ENCODE measurements around the gene MORN4. TPM values are rescaled to one million over a fixed set of nuclear protein-coding genes. Genes with fewer than 3 reads are reported as not detected.

The MORN4 gene
- total RNA-seq, 1 donor: 5.6 TPM

- H3K4me3 ChIP-seq (ENCODE audit: low read depth, low read length): no peak overlapping the region
- TF ChIP-seq, protein P1, sequence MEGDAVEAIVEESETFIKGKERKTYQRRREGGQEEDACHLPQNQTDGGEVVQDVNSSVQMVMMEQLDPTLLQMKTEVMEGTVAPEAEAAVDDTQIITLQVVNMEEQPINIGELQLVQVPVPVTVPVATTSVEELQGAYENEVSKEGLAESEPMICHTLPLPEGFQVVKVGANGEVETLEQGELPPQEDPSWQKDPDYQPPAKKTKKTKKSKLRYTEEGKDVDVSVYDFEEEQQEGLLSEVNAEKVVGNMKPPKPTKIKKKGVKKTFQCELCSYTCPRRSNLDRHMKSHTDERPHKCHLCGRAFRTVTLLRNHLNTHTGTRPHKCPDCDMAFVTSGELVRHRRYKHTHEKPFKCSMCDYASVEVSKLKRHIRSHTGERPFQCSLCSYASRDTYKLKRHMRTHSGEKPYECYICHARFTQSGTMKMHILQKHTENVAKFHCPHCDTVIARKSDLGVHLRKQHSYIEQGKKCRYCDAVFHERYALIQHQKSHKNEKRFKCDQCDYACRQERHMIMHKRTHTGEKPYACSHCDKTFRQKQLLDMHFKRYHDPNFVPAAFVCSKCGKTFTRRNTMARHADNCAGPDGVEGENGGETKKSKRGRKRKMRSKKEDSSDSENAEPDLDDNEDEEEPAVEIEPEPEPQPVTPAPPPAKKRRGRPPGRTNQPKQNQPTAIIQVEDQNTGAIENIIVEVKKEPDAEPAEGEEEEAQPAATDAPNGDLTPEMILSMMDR (IDR thresholded peaks at IDR 0.05; ENCODE audit: insufficient read depth, low read depth, low read length): no peak
- DNase-seq (ENCODE audit: low read depth): no peak
These were observed 24.2 kb downstream of the MORN4 start for GRCh38 chr10:97608991-97609561.

GRCh38 chr10:97607095-97607636 lies 26.1 kb downstream of the MORN4 start:
- H3K4me3 ChIP-seq (ENCODE audit: low read depth, low read length): no peak overlapping the region
- no peak for DNase-seq (ENCODE audit: low read depth)
- TF ChIP-seq, protein P1 (IDR thresholded peaks at IDR 0.05; ENCODE audit: insufficient read depth, low read depth, low read length): no peak

DNA sequence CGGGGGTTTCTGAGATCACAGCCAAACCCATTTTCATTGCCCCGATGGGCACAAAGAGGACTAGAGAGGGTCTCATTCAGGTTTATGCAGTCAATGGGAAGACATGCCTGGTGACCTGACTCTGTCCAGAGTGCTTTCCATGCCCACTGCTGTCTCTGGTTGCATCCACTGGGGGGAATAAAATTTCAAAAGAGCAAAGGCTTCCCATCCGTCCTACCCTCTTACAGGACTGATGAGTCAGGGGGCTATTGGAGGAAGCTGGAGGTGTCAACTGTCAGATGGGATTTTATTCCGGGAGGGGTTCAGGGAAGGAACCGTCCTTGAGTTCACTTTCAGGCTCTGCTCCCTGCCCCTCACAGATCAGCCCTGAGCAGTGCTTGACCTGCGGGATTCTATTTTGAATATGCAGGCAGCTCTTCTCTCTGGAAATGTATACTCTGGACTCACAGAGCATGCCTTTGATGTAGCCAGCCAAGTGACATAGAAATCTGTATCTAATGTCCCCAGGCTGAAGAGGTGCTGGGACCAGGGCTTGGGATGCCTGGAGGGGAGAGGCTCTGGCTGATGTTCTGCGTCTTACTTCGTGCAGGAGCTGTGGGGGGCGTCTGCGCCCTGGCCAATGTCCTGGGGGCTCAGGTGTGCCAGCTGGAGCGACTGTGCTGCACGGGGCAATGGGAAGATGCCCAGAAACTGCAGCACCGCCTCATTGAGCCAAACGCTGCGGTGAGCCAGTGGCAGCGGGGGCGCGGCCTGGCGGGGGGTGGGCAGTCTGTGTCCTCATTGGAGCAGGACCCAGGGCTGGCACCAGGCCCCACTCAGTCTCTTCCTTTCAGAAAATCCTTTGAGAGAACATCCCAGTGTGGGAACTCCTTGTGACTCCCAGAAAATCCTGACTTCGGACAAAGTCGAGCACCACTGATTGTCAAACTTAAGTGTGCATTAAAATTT lies 31.8 kb downstream of the MORN4 start:
- TF ChIP-seq, protein P1 (IDR thresholded peaks at IDR 0.05; ENCODE audit: insufficient read depth, low read depth, low read length): no peak
- DNase-seq (ENCODE audit: low read depth): no peak

DNA sequence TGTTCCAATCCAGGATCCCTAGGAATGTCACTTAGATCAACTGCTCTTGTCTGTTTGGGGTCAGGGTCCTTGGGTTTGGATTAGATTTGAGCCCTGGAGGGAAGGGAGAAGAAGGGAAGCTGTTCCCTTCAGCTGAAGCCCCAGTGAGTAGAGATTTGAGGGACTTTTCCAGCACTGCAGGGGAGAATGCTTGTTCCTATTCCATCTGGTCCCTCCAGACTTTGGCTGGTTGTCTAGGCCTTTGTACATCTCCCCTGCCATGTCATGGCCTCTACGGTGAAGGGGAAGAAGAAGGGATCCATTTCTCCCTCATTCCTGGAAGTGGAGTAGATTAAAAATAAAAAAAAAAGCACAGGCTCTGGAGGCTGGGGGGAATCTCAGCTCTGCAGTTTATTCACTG lies 32.7 kb downstream of the MORN4 start:
- TF ChIP-seq, protein P1 (IDR thresholded peaks at IDR 0.05; ENCODE audit: insufficient read depth, low read depth, low read length): no peak
- no peak for DNase-seq (ENCODE audit: low read depth)
- no peak overlapping the region for H3K4me3 ChIP-seq (ENCODE audit: low read depth, low read length)

More for the DNA sequence above, 31.8 kb downstream of the MORN4 start:
- no peak overlapping the region for H3K4me3 ChIP-seq (ENCODE audit: low read depth, low read length)

GRCh38 chr10:97599272-97599619 lies 34.1 kb downstream of the MORN4 start:
- H3K4me3 ChIP-seq (ENCODE audit: low read depth, low read length): no peak overlapping the region
- no peak for DNase-seq (ENCODE audit: low read depth)
- TF ChIP-seq, protein P1 (IDR thresholded peaks at IDR 0.05; ENCODE audit: insufficient read depth, low read depth, low read length): no peak

DNA sequence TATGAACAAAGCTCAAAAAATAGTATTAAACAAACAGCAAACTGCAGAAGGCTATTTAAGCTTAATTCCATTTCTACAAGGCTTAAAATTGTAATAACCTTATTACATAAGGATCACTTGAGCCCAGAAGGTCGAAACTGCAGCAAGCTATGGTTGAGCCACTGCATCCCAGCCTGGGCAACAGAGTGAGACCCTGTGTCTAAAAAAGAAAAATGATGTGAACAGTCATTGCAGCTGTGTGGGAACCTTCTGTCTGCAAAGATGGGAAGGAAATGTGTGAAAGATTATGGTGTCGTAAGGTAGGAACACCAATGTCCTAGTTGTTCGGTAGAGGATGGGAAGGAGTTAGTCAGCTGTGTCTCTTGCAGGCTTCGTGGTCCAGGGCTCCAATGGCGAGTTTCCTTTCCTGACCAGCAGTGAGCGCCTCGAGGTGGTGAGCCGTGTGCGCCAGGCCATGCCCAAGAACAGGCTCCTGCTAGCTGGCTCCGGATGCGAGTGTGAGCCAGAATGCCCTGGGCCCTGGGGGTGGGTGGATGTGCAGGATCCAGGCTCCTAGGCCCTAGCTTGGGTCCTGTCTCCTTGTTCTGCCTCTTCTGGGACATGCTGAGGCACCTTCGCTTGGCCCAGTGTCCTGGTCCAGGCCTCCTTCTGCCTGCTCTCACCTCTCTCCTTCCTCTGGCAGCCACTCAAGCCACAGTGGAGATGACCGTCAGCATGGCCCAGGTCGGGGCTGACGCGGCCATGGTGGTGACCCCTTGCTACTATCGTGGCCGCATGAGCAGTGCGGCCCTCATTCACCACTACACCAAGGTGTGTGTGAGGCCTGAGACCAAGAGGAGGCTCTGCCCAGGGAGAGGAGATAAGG lies 34.7 kb downstream of the MORN4 start:
- no peak for DNase-seq (ENCODE audit: low read depth)
- TF ChIP-seq, protein P1 (IDR thresholded peaks at IDR 0.05; ENCODE audit: insufficient read depth, low read depth, low read length): no peak
- H3K4me3 ChIP-seq (ENCODE audit: low read depth, low read length): no peak overlapping the region
